Skin epidermis (tissue), 12 donors: ENCODE results near the gene SFT2D2.
"Not testable (repeated sequence)": the region's sequence is repeated elsewhere in the genome, so short reads cannot be mapped to it uniquely, and the experiment has no call there.

Experiments
- H3K27ac ChIP-seq, 21 experiments: fragments of 200-600 bp; sonication (generic) in 11 of 21; one replicate each; pipeline ENCODE4 v1.5.0; 2020; ENCODE audit warnings: mild to moderate bottlenecking in 3 of 21, inconsistent platforms in 2 of 21, moderate library complexity in 2 of 21
- H3K4me3 ChIP-seq, 7 experiments: fragments of 200-600 bp; sonication (generic) in 2 of 7; one replicate each; pipeline ENCODE4 v1.5.0; 2020; ENCODE audit warnings: inconsistent platforms in 2 of 7, mild to moderate bottlenecking in 2 of 7, moderate library complexity in 1 of 7

SFT2D2 gene

GRCh38 chr1:168225476-168226190 is at the start of gene SFT2D2:
Gene SFT2D2 (plus strand): TSS chr1:168226004. CDS start chr1:168226080, 76 bp downstream.
- H3K27ac ChIP-seq, result peak within 1 kb of the TSS; percentile 77 to 97 (median 92)
- peak within 1 kb of the TSS; percentile 64 to 94 (median 86) for H3K4me3 ChIP-seq

DNA sequence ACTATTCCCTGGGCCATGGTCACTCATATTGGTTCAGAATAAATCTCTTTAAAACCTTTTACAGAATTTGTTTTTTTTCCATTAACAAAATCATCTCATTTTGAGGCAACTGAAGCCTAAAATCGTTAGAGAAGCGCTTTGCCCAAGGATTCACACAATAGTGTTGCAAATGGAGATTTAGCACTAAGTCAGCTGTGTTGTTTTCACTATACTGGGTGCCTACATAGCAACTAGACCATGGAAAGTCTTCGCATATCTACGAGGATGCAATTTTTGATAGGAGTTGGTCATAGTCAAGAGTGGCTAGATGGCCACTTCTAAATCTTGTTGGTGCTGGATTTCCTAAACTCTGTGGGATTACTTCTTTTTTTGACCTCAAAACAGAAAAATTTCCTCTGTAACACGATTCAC is 47.6 kb upstream of the SFT2D2 start:
- Histone ChIP-seq H3K27ac (peak overlapping the region in 19 of 21 experiments; percentile 50 to 96 (median 93)), H3K4me3 (peak overlapping the region; percentile 58 to 96 (median 86))

- Histone ChIP-seq H3K27ac (peak within 1 kb of the TSS; percentile 67 to 96 (median 93)), H3K4me3 (peak within 1 kb of the TSS; percentile 58 to 96 (median 86))
These were observed 47.0 kb upstream of the SFT2D2 start, which contains the start of gene TIPRL for GRCh38 chr1:168178638-168179437. Gene TIPRL (plus strand): TSS chr1:168178962. CDS start chr1:168179078, 116 bp downstream.

GRCh38 chr1:168179438-168180147 is 46.2 kb upstream of the SFT2D2 start:
- H3K4me3 ChIP-seq, result peak overlapping the region; percentile 58 to 96 (median 86)
- H3K27ac ChIP-seq, result peak overlapping the region; percentile 67 to 96 (median 93)

- H3K4me3 ChIP-seq, result peak overlapping the region; percentile 58 to 96 (median 86)
- H3K27ac ChIP-seq, result peak overlapping the region in 17 of 21 experiments; percentile 31 to 96 (median 93)
These were observed 45.7 kb upstream of the SFT2D2 start for GRCh38 chr1:168180148-168180524.

GRCh38 chr1:168181063-168181720 is 44.6 kb upstream of the SFT2D2 start:
- not testable (repeated sequence) for H3K4me3 ChIP-seq, H3K27ac ChIP-seq

GRCh38 chr1:168187177-168187576 is 38.6 kb upstream of the SFT2D2 start:
- H3K4me3 ChIP-seq, result no peak overlapping the region

DNA sequence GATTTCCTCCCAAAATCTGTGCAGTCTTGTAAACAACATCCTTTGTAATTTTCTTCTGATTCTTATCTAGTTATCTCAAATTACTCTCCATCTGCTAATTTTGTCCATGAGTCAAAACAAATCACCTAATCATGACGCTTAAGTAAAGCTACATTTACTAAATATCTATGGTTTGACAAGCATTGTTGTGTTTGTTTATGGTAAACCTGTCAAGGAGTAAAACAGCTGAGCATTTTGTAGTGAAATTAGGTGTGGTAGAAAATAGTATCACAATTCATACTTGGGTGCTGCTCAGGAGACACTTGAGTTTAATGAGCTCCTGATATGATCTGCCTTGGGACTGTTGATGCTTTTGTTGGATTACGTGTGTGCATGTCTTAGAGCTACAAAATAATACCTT is 35.4 kb upstream of the SFT2D2 start:
- H3K27ac ChIP-seq, result no peak overlapping the region
- no peak overlapping the region for H3K4me3 ChIP-seq

More at GRCh38 chr1:168187177-168187576, 38.6 kb upstream of the SFT2D2 start:
- H3K27ac ChIP-seq, result no peak overlapping the region

- Histone ChIP-seq H3K4me3 (no peak overlapping the region), H3K27ac (no peak overlapping the region)
These were observed 30.3 kb upstream of the SFT2D2 start for GRCh38 chr1:168195199-168196135.

DNA sequence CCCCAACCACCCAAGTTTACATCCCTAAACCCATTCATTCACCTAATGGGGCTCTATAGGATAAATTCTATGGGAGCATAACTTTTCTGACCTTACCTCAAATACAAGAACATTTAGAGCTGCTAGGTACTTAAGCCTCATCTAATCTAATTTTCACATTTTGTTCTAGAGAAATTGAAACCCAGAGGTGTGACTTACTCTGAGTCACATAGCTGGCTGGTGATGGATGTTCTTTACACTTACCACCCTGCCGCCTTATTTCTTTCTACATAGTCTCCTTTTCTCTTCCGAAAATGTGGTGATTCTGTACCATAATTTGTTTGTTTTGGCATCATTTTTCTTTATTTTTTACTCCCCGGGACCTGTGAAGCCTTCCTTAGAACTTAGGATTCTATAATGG is 26.7 kb upstream of the SFT2D2 start:
- no peak overlapping the region for H3K27ac ChIP-seq
- no peak overlapping the region for H3K4me3 ChIP-seq

DNA sequence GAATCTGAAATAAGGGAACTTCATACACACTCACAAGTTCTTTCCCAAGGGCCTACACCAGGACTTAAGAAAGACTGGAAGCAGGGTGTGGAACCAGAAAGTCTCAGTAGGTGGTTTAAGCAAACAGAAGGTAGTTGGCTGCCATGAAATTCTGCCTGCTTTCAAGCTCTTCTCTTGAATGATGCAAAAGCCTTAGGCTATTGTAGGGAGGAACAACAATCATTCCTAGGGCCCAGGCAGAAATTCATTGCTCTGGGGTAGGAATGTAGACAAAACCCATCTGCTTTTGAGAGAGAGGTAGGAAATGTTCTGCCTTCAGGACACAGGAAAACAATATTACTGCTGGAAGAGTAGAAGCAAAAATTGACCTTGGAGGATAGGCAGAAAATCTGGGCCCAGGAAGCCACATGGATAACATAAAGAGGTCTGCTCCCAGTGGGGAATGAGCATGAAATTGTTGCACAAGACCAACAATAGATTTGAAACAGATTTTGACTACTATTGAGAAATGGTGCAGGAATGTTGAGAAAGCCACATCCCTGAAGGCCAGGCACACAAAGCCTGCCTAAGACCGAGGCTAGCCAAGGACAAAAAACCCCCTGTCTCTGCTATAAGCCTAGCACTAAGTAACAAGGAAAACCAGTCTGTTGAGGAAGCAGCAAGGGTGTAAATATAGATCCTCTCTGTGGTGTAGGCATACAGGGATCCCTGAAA is 22.7 kb upstream of the SFT2D2 start:
- Histone ChIP-seq H3K4me3 (no peak overlapping the region), H3K27ac (peak overlapping the region in 13 of 21 experiments; percentile 28 to 79 (median 53))

DNA sequence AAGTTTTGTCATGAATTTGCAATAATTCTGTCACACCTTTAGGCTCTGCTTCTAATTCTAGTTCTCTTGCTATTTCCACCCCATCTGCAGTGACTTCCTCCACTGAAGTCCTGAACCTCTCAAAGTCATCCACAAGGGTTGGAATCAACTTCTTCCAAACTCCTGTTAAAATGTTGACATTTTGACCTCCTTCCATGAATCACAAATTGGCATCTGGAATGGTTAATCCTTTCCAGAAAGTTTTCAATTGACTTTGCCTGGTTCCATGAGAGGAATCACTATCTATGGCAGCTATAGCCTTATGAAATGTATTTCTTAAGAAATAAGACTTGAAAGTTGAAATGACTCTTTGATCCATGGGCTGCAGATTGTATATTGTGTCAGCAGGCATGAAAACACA is 19.7 kb upstream of the SFT2D2 start:
- no peak overlapping the region for H3K27ac ChIP-seq
- no peak overlapping the region for H3K4me3 ChIP-seq

DNA sequence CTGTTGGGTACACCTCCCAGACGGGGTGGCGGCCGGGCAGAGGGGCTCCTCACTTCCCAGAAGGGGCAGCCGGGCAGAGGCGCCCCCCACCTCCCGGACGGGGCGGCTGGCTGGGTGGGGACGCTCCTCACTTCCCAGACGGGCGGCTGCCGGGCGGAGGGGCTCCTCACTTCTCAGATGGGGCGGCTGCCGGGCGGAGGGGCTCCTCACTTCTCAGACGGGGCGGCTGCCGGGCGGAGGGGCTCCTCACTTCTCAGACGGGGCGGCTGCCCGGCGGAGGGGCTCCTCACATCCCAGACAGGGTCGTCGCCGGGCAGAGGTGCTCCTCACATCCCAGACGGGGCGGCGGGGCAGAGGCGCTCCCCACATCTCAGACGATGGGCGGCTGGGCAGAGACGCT is 18.1 kb upstream of the SFT2D2 start:
- H3K4me3 ChIP-seq, H3K27ac ChIP-seq: not testable (repeated sequence)

- Histone ChIP-seq H3K4me3 (no peak overlapping the region), H3K27ac (no peak overlapping the region)
These were observed 15.5 kb upstream of the SFT2D2 start for GRCh38 chr1:168210312-168210711.

DNA sequence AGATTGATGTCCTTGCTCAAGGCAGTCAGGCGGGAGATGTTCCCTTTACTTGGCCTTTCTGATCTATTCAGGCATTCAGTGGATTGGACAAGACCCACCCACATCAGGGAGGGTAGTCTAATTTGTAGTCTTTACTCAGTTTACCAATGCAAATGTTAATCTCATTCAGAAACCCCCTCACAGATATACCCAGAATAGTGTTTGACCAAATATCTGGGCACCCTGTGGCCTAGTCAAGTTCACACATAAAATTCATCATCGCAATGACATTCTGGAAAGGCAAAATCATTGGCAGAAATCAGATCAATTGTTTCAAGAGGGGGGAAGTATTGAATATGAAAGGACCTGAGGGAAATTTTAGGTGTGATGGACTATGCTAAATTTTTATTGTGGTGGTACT is 12.5 kb upstream of the SFT2D2 start:
- Histone ChIP-seq H3K27ac (no peak overlapping the region), H3K4me3 (no peak overlapping the region)

- H3K4me3 ChIP-seq, result no peak overlapping the region
These were observed 9.6 kb upstream of the SFT2D2 start for GRCh38 chr1:168216171-168216570.

DNA sequence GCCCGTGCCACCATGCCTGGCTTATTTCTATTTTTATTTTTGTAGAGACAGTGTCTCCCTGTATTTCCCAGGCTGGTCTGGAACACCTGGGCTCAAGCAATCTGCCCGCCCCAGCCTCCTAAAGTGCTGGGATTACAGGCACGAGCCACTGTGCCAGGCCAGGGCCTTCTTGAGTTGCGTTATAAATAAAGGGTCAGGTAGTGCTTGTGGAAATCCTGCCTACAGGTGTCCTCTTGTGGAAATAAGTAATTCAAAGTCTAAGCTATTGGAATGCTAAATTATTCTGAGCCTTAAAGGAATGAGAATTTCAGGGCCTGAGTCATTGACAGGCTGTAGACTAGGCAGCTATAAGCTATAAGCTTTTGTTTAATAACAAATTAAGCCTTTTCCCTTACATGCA is 8.1 kb upstream of the SFT2D2 start:
- Histone ChIP-seq H3K27ac (no peak overlapping the region), H3K4me3 (no peak overlapping the region)

More at GRCh38 chr1:168216171-168216570, 9.6 kb upstream of the SFT2D2 start:
- no peak overlapping the region for H3K27ac ChIP-seq

DNA sequence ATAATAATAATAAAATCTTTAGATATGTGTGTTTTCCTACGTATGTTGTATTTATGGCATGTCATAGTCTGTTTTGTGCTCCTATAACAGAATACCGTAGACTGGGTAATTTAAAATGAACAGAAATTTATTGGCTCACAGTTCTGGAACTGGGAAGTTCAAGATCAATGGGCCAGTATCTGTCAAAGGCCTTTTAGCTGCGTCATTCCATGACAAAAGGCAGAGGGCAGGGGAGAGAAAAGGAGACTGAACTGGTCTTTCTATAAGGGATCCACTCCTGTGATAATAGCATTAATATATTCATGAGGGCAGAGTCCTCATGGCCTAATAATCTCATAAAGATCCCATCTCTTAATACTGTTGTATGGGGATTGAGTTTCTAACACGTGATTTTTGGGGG is 7.1 kb upstream of the SFT2D2 start:
- no peak overlapping the region for H3K4me3 ChIP-seq
- H3K27ac ChIP-seq, result no peak overlapping the region
